Measurements from ENCODE around the gene ADGRB3.

The ADGRB3 gene

GRCh38 chr6:68704485-68704884 is 69.4 kb downstream of the ADGRB3 start:
- no peak for DNase-seq (ENCODE audit: low spot score)

- no peak for DNase-seq (ENCODE audit: low spot score)
Measured at GRCh38 chr6:68709091-68709490, 74.0 kb downstream of the ADGRB3 start.

- DNase-seq (ENCODE audit: low spot score) = no peak
Measured at GRCh38 chr6:68709882-68710281, 74.8 kb downstream of the ADGRB3 start.

GRCh38 chr6:68710496-68710895 is 75.4 kb downstream of the ADGRB3 start:
- peak; percentile 54 for DNase-seq (ENCODE audit: low spot score)

GRCh38 chr6:68710916-68711315 is 75.8 kb downstream of the ADGRB3 start:
- peak; percentile 59 for DNase-seq (ENCODE audit: low spot score)

- DNase-seq (ENCODE audit: low spot score) = no peak
Measured at GRCh38 chr6:68711386-68712000, 76.4 kb downstream of the ADGRB3 start.

GRCh38 chr6:68716620-68717019 is 81.5 kb downstream of the ADGRB3 start:
- DNase-seq (ENCODE audit: low spot score) = no peak

- no peak for DNase-seq (ENCODE audit: low spot score)
Measured at GRCh38 chr6:68718385-68719073, 83.4 kb downstream of the ADGRB3 start.

- no peak for DNase-seq (ENCODE audit: low spot score)
Measured at GRCh38 chr6:68719761-68720160, 84.7 kb downstream of the ADGRB3 start.

GRCh38 chr6:68722891-68723527 is 87.9 kb downstream of the ADGRB3 start:
- DNase-seq (ENCODE audit: low spot score) = no peak

GRCh38 chr6:68724060-68724459 is 89.0 kb downstream of the ADGRB3 start:
- no peak for DNase-seq (ENCODE audit: low spot score)

GRCh38 chr6:68726337-68726736 is 91.3 kb downstream of the ADGRB3 start:
- DNase-seq (ENCODE audit: low spot score) = peak; percentile 76

GRCh38 chr6:68726992-68727391 is 91.9 kb downstream of the ADGRB3 start:
- no peak for DNase-seq (ENCODE audit: low spot score)

GRCh38 chr6:68727699-68728098 is 92.6 kb downstream of the ADGRB3 start:
- DNase-seq (ENCODE audit: low spot score) = peak; percentile 48

- no peak for DNase-seq (ENCODE audit: low spot score)
Measured at GRCh38 chr6:68728159-68728979, 93.3 kb downstream of the ADGRB3 start.

GRCh38 chr6:68729377-68729903 is 94.4 kb downstream of the ADGRB3 start:
- peak; percentile 71 for DNase-seq (ENCODE audit: low spot score)

- peak; percentile 72 for DNase-seq (ENCODE audit: low spot score)
Measured at GRCh38 chr6:68730291-68731054, 95.4 kb downstream of the ADGRB3 start.

- no peak for DNase-seq (ENCODE audit: low spot score)
Measured at GRCh38 chr6:68732423-68732822, 97.3 kb downstream of the ADGRB3 start.

GRCh38 chr6:68735866-68736265 is 100.8 kb downstream of the ADGRB3 start:
- DNase-seq (ENCODE audit: low spot score) = no peak

- DNase-seq (ENCODE audit: low spot score) = no peak
Measured at GRCh38 chr6:68737061-68737460, 102.0 kb downstream of the ADGRB3 start.

GRCh38 chr6:68738039-68738438 is 103.0 kb downstream of the ADGRB3 start:
- DNase-seq (ENCODE audit: low spot score) = no peak
